PC-9 (cell line): ENCODE results near the gene RELL1. TPM values are rescaled to one million over a fixed set of nuclear protein-coding genes. Genes with fewer than 3 reads are reported as not detected.

Experiments used
- BruUV-seq: library from RNA; stranded (reverse); fragments of 400-500 nt; replicated peaks from 2 replicates; lab custom pipeline; 2021; lab: Mats Ljungman, UMichigan
- CTCF ChIA-PET: fragments of 300-600 bp; sonication (Branson Sonifier 250); formaldehyde crosslinking; loops from one replicate; lab custom pipeline; 2022; ENCODE audit warnings: antibody characterized with exemption; lab: Charles Lee
- POLR2A ChIA-PET: fragments of 300-600 bp; sonication (Branson Sonifier 250); formaldehyde crosslinking; loops from one replicate; lab custom pipeline; 2022; ENCODE audit warnings: antibody characterized with exemption; ENCODE audit not compliant: unreplicated experiment; lab: Charles Lee
- DNase-seq, 2 experiments: peaks; one replicate each; pipeline versions ENCODE4 v3.0.0 to v3.0.0-alpha.2; 2015 to 2022; ENCODE audit warnings: mixed read lengths in 1 of 2
- H2AFZ ChIP-seq: fragments of 200-600 bp; sonication (generic); 2 replicates; pipeline ENCODE4 v1.8.1; 2017; ENCODE audit warnings: antibody characterized with exemption
- H3F3A ChIP-seq: fragments of 200-600 bp; sonication (generic); 2 replicates; pipeline ENCODE4 v1.8.1; 2017; ENCODE audit warnings: antibody characterized with exemption, mild to moderate bottlenecking, low read depth; ENCODE audit not compliant: insufficient read depth
- H3K27ac ChIP-seq: fragments of 200-600 bp; sonication (generic); 2 replicates; pipeline ENCODE4 v1.6.1; 2016; ENCODE audit warnings: mixed run types
- H3K27me3 ChIP-seq: fragments of 200-600 bp; sonication (generic); 2 replicates; pipeline ENCODE4 v1.6.1; 2016; ENCODE audit warnings: low read depth, mixed run types; ENCODE audit not compliant: insufficient read depth
- H3K36me3 ChIP-seq: fragments of 200-600 bp; sonication (generic); 2 replicates; pipeline ENCODE4 v1.6.1; 2016; ENCODE audit warnings: low read depth, mixed run types
- H3K4me1 ChIP-seq: fragments of 200-600 bp; sonication (generic); replicated peaks from 2 replicates; pipeline ENCODE4 v1.6.1; 2016; ENCODE audit warnings: mixed run types; ENCODE audit not compliant: insufficient read depth
- H3K4me2 ChIP-seq: fragments of 200-600 bp; sonication (generic); 2 replicates; pipeline ENCODE4 v1.6.1; 2017; ENCODE audit warnings: mixed run types
- H3K4me3 ChIP-seq: fragments of 200-600 bp; sonication (generic); 2 replicates; pipeline ENCODE4 v1.6.1; 2016; ENCODE audit warnings: mixed run types
- H3K79me2 ChIP-seq: fragments of 200-600 bp; sonication (generic); 2 replicates; pipeline ENCODE4 v1.6.1; 2017; ENCODE audit warnings: low read depth, mixed run types
- H3K9me2 ChIP-seq: fragments of 200-600 bp; sonication (generic); 2 replicates; pipeline ENCODE4 v1.8.1; 2017; ENCODE audit warnings: mild to moderate bottlenecking; ENCODE audit not compliant: insufficient read depth
- H3K9me3 ChIP-seq: fragments of 200-600 bp; sonication (generic); 2 replicates; pipeline ENCODE4 v1.8.1; 2016; ENCODE audit warnings: low read depth; ENCODE audit not compliant: insufficient read depth
- H4K20me1 ChIP-seq: fragments of 200-600 bp; sonication (generic); 2 replicates; pipeline ENCODE4 v1.8.1; 2017; ENCODE audit not compliant: insufficient read depth
- CTCF ChIP-seq: fragments of 200-600 bp; sonication (generic); conservative IDR thresholded peaks from 2 replicates; pipeline ENCODE4 v1.6.1; 2017; ENCODE audit warnings: mixed run types, antibody characterized with exemption, mild to moderate bottlenecking, moderate library complexity
- EZH2 ChIP-seq: fragments of 200-600 bp; sonication (generic); IDR thresholded peaks from 2 replicates; pipeline ENCODE4 v1.8.0; 2017; ENCODE audit warnings: antibody characterized with exemption, low read depth
- intact Hi-C: fragments of 100-400 bp; cut with micrococcal nuclease; formaldehyde crosslinking; loops from one replicate; pipeline ENCODE4 v1.10.0; 2022; ENCODE audit not compliant: unreplicated experiment
- total RNA-seq: library from RNA; stranded (reverse); gene quantifications from 2 replicates; pipeline ENCODE4 v1.2.3, GENCODE V29; 2021

RELL1 gene
- total RNA-seq, 1 experiment from 2014 or later, result 18.5 TPM

DNA sequence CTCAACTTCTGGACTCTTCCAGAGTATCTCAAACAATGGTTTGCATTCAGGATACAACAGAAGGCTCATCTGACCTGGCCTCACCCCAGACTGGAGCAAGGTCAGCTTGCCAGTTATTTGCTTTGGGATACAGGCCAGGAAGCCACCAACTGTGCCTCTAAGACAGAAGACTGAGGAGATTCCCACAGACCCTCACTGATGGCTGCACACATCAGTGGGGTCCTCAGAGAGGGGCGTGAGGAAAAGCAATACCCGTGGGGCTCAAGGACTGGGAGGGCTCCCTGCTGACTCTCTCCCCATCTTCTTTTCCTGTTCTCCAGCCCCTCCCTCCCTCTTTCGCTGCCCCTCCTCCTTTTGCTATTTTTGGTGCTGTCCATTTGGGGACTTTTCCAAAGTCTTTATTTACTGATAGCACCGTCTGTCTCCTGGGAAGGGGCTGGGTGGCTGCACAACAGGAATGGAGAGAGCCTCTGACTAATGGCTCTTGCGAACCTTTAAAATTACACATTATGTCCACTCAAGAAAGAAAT lies 23.2 kb downstream of the RELL1 start:
- H3F3A ChIP-seq, result peaks cover 4% of the 10 kb centered on the region; the same call in 1 of the 2 replicates
- H3K9me3 ChIP-seq, result no peaks in the 10 kb centered on the region
- intact Hi-C loops, result no loop called here
- H3K9me2 ChIP-seq, result no peaks in the 10 kb centered on the region
- no peaks in the 10 kb centered on the region for H3K36me3 ChIP-seq
- no peaks in the 10 kb centered on the region for H3K27me3 ChIP-seq
- no peaks in the 10 kb centered on the region for H4K20me1 ChIP-seq
- CTCF ChIA-PET, result no interaction called here
- H3K27ac ChIP-seq, result no peak overlapping the region
- no peaks in the 10 kb centered on the region for H3K79me2 ChIP-seq
- H3K4me1 ChIP-seq, result peaks cover 22% of the 10 kb centered on the region
- H3K4me2 ChIP-seq, result no peak overlapping the region
- H3K4me3 ChIP-seq, result no peak overlapping the region
- DNase-seq, result no peak
- TF ChIP-seq CTCF (no peak), EZH2 (no peak)
- POLR2A ChIA-PET, result no interaction called here
- BruUV-seq, result no TSS peak
- no peak overlapping the region for H2AFZ ChIP-seq

DNA sequence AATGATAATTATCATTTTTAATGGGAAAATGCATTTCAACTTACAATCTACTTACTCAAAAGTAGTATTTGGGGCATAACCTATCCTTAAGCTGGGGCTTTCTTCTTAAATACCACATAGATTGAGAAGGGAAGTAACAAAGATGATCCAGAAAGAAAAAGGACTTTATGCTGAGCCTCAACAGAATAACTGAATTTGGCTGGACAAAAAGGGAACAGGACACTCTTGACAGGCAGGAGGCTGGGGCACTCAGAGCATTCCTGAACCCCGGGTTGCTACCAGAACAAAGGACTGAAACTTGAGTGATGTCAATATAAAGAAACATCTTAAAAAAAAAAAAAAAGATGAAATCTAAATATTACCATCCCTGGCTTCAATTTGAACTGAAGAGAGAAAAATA lies 23.9 kb downstream of the RELL1 start:
- Histone ChIP-seq H3K36me3 (no peaks in the 10 kb centered on the region), H3K4me1 (peaks cover 16% of the 10 kb centered on the region), H3K9me3 (no peaks in the 10 kb centered on the region), H3K27ac (no peak overlapping the region), H3K79me2 (no peaks in the 10 kb centered on the region), H3K9me2 (no peaks in the 10 kb centered on the region), H3K27me3 (no peaks in the 10 kb centered on the region), H3F3A (peaks cover 3% of the 10 kb centered on the region; the same call in 1 of the 2 replicates), H3K4me3 (no peak overlapping the region), H4K20me1 (no peaks in the 10 kb centered on the region), H2AFZ (no peak overlapping the region), H3K4me2 (no peak overlapping the region)
- ChIA-PET POLR2A (interaction anchor here (0.6 kb wide), 1 partner anchor 68 kb away, joined by 4 read pairs; no protein-coding TSS in a partner anchor), CTCF (no interaction called here)
- intact Hi-C loops, result no loop called here
- DNase-seq, result no peak
- no TSS peak for BruUV-seq
- no peak for TF ChIP-seq EZH2
- no peak for TF ChIP-seq CTCF

- Histone ChIP-seq H3K4me2 (no peak overlapping the region), H3K27ac (no peak overlapping the region), H3K9me3 (peaks cover under 1% of the 10 kb centered on the region; the same call in 1 of the 2 replicates), H3K79me2 (no peaks in the 10 kb centered on the region), H3F3A (no peaks in the 10 kb centered on the region), H3K36me3 (no peaks in the 10 kb centered on the region), H3K9me2 (no peaks in the 10 kb centered on the region), H2AFZ (no peak overlapping the region), H3K4me1 (peaks cover 11% of the 10 kb centered on the region), H4K20me1 (no peaks in the 10 kb centered on the region), H3K4me3 (no peak overlapping the region), H3K27me3 (no peaks in the 10 kb centered on the region)
- TF ChIP-seq EZH2 (no peak), CTCF (no peak)
- no peak for DNase-seq
- ChIA-PET CTCF (no interaction called here), POLR2A (interaction anchor here (0.6 kb wide), 1 partner anchor 68 kb away, joined by 4 read pairs; no protein-coding TSS in a partner anchor)
- BruUV-seq, result no TSS peak
- intact Hi-C loops, result no loop called here
These were observed 24.4 kb downstream of the RELL1 start for GRCh38 chr4:37661772-37662171.
